Skin epidermis (tissue), 12 donors: ENCODE data around the gene FBXL7.

Source experiments
- H3K27ac ChIP-seq, 21 experiments: fragments of 200-600 bp; sonication (generic) in 11 of 21; one replicate each; pipeline ENCODE4 v1.5.0; 2020; ENCODE audit warnings: mild to moderate bottlenecking in 3 of 21, inconsistent platforms in 2 of 21, moderate library complexity in 2 of 21
- H3K4me3 ChIP-seq, 7 experiments: fragments of 200-600 bp; sonication (generic) in 2 of 7; one replicate each; pipeline ENCODE4 v1.5.0; 2020; ENCODE audit warnings: inconsistent platforms in 2 of 7, mild to moderate bottlenecking in 2 of 7, moderate library complexity in 1 of 7

The FBXL7 gene

GRCh38 chr5:15887093-15887492, 387.1 kb downstream of the FBXL7 start:
- no peak overlapping the region for H3K27ac ChIP-seq
- H3K4me3 ChIP-seq = no peak overlapping the region

GRCh38 chr5:15889001-15889400, 389.0 kb downstream of the FBXL7 start:
- Histone ChIP-seq H3K27ac (no peak overlapping the region), H3K4me3 (no peak overlapping the region)

DNA sequence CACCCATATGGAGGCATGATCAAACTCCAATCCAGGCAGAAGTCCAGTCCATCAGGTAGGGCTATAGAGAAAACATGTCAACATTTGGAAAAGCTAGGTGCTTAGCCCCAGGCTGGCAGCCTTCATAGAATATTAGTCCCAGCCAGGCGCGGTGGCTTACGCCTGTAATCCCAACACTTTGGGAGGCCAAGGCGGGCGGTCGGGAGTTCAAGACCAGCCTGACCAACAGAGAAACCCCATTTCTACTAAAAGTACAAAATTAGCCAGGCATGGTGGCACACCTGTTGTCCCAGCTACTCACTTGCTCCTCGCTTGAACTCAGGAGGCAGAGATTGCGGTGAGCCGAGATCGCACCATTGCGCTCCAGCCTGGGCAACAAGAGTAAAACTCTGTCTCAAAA, 393.9 kb downstream of the FBXL7 start:
- no peak overlapping the region for H3K27ac ChIP-seq

DNA sequence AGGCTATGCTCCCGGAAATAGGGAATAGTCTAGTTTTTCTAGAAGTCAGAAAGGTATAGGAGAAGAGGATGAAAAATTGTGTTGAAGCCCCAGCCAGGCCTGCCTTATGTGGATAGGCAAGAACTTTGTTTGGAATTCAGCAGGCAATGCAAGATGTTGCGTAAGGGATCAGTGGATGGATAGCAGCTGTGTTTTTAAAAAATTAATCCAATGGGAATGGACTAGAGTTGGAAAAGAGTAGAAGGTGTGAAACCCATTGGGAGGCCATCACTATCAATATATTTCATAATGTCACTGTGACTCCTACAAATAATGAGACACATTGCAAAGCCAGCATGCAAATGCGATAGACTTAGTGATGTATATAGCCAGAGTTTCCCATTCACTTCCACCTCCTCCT, 397.7 kb downstream of the FBXL7 start:
- Histone ChIP-seq H3K4me3 (no peak overlapping the region), H3K27ac (no peak overlapping the region)

More for the DNA sequence above, 393.9 kb downstream of the FBXL7 start:
- no peak overlapping the region for H3K4me3 ChIP-seq

- no peak overlapping the region for H3K4me3 ChIP-seq
- no peak overlapping the region for H3K27ac ChIP-seq
Observed at GRCh38 chr5:15898641-15899040, 398.7 kb downstream of the FBXL7 start.

- Histone ChIP-seq H3K4me3 (no peak overlapping the region), H3K27ac (no peak overlapping the region)
Observed at GRCh38 chr5:15899481-15899880, 399.5 kb downstream of the FBXL7 start.

DNA sequence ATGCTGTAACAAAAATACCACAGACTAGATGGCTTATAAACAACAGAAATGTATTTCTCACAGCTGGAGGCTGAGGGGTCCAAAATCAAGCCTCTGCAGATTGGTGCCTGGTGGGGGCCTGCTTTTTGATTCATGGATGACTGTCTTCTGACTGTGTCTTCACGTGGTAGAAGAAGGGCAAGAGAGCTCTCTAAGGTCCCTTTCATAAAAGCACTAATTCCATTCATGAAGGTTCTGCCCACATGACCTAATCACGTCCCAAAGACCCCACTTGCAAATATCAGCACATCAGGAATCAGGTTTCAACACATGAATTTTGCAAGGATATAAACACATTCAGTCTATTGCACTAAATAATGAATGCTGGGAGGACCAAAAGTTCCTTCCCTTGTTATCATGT, 401.2 kb downstream of the FBXL7 start:
- no peak overlapping the region for H3K4me3 ChIP-seq
- H3K27ac ChIP-seq = no peak overlapping the region

DNA sequence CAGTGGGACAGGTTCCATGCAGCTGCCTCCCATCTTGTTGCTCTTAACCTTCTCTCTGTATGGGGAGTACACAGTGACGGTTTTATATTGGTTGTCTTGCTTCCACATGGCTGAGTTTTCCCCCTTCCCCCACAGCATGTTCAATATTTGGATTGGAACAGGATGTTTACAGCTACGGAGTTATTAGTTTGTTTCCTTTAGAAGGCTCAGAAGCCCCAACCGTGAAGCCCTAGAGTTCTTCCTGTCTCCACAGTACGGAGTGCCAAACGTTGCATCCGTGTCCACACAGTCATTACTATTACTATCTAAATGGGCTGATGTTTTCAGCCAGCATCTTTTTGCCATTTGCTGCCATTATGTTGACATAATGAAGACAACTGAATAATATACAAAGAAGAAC, 402.1 kb downstream of the FBXL7 start:
- H3K4me3 ChIP-seq = no peak overlapping the region
- H3K27ac ChIP-seq = no peak overlapping the region

- Histone ChIP-seq H3K27ac (peak overlapping the region in 1 of 21 experiments; percentile 28), H3K4me3 (no peak overlapping the region)
Observed at GRCh38 chr5:15904899-15905830, 405.2 kb downstream of the FBXL7 start.

DNA sequence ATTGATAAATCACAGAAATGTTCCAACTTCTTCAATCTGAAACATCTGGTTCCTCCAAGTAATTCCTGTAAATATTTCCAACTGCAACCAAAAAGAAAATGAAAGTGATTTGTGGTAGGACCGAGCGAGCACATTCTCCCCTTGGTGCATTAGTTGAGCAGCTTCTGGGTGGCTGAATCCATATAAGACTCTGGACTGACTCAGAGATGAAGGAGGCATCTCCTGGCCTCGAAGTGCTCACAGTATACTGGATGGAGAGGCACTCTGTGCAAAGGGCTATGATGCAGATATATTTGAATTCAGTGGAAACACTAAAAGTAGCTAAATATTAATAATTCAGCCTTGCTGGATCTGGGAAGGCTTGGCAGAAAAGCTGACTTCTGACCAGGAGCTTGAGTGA, 414.7 kb downstream of the FBXL7 start:
- no peak overlapping the region for H3K4me3 ChIP-seq
- H3K27ac ChIP-seq = peak overlapping the region in 1 of 21 experiments; percentile 21

GRCh38 chr5:15926586-15926985, 426.6 kb downstream of the FBXL7 start:
- no peak overlapping the region for H3K4me3 ChIP-seq
- no peak overlapping the region for H3K27ac ChIP-seq

- H3K27ac ChIP-seq = no peak overlapping the region
Observed at GRCh38 chr5:15927710-15928380, 427.9 kb downstream of the FBXL7 start.

DNA sequence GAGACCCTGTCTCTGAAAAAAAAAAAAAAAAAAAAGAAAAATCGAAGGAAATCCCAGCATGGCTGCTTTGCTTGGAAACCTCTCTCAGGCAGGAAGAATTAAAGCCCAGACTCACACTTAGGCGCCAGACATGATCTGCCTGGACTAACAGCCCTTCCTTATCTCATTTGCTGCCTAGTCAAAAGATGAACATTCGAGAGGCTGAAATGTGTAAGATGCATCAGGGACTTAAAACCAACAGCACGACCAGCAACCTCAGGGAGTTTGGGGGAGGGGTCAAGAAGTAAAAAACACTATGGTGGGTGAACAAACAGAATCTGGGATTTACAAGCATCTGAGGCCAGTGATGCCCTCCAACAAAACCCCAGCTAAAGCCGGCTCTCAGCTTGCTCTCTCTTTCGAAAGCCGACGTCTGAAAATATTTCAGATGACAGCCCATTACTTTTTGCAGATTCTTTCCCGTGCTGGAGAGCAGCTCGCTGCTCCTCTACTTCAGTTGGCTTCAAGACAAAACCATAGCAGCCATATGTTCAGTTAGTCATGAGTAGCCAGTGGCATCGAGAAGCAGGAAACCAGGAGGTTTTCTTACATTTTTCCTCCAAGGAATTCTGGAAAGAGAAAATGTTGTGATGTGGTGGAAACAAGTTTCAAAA, 429.8 kb downstream of the FBXL7 start:
- H3K27ac ChIP-seq = no peak overlapping the region
- no peak overlapping the region for H3K4me3 ChIP-seq

More at GRCh38 chr5:15927710-15928380, 427.9 kb downstream of the FBXL7 start:
- H3K4me3 ChIP-seq = no peak overlapping the region

DNA sequence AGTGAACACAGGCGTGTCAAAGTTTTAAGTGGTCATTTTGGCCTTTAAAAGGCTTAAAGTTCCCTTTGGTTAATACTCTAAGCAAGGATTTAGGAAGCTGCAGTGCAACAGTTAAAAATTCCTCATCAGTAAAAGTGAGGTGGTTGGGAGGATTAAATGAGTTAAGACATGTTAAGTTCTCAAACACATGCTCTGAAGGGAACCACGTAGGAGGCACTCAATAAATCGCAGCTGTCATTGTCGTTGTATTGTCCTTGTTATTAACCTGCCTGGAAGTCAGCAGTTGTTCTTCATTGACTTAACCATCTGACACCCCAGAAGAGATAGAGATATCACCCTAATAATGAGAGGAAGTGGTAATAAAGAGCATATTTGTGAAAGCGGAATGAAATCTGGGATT, 432.1 kb downstream of the FBXL7 start:
- no peak overlapping the region for H3K4me3 ChIP-seq
- no peak overlapping the region for H3K27ac ChIP-seq

- Histone ChIP-seq H3K4me3 (no peak overlapping the region), H3K27ac (no peak overlapping the region)
Observed at GRCh38 chr5:15933259-15934207, 433.6 kb downstream of the FBXL7 start.

GRCh38 chr5:15936505-15937245, 436.7 kb downstream of the FBXL7 start:
- H3K27ac ChIP-seq = no peak overlapping the region
- H3K4me3 ChIP-seq = no peak overlapping the region

DNA sequence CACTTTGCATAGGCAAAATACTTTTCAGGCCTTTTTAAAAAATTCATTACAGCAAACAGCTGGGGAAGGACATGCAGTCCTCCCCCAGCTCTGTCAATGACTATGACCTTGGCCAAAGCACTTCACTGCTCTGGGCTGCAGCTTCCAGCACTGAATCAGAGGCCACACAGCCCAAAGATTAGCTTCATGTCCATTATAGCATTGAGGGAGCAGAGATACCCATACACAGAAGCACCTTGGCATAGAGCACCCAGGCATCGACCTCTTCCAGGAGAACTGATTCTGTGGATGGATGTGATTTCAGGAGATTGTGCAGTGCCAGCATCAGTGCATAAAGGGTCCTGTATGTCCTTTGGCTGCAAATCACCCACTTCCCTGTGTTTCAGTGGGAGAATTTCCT, 437.7 kb downstream of the FBXL7 start:
- no peak overlapping the region for H3K27ac ChIP-seq
- no peak overlapping the region for H3K4me3 ChIP-seq

DNA sequence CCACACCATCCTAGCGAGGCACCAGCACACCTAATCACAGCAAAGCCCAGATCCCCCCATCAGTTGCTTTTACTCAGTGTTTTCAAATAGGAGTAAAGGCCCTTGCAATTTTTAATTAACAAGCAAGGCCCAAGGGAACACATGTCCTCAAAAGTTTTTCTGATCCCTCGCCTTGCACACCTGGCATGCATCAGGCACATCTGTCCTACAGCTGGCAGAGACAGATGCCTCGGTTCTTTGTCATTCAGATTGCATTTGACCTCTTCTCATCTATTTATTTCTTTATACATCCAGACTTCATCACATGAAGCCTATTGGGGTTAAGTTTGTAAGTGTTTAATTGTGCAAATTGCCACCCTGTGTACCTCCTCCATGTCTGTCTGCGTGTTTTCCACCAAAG, 438.2 kb downstream of the FBXL7 start:
- no peak overlapping the region for H3K4me3 ChIP-seq
- no peak overlapping the region for H3K27ac ChIP-seq

- no peak overlapping the region for H3K4me3 ChIP-seq
- no peak overlapping the region for H3K27ac ChIP-seq
Observed at GRCh38 chr5:15938961-15939360, 439.0 kb downstream of the FBXL7 start.
